Neural progenitor cell (in vitro differentiated cells): ENCODE data around the gene GALNS. TPM values are rescaled to one million over a fixed set of nuclear protein-coding genes. Genes with fewer than 3 reads are reported as not detected.

ENCODE experiments used
- DNase-seq: peaks from one replicate; pipeline ENCODE4 v3.0.0-alpha.2; 2016; ENCODE audit warnings: low spot score
- H2AFZ ChIP-seq: fragments of 200-600 bp; sonication (generic); replicated peaks from 2 replicates; pipeline ENCODE4 v1.6.1; 2016; ENCODE audit warnings: antibody characterized with exemption
- H3F3A ChIP-seq: fragments of 200-600 bp; sonication (generic); 2 replicates; pipeline ENCODE4 v1.6.1; 2016; ENCODE audit warnings: antibody characterized with exemption, low read depth
- H3K27ac ChIP-seq: fragments of 200-600 bp; sonication (generic); 2 replicates; pipeline ENCODE4 v1.5.1; 2016; ENCODE audit warnings: mild to moderate bottlenecking
- H3K27me3 ChIP-seq: fragments of 200-600 bp; sonication (generic); 2 replicates; pipeline ENCODE4 v1.6.1; 2016; ENCODE audit warnings: mild to moderate bottlenecking, moderate library complexity
- H3K36me3 ChIP-seq: fragments of 200-600 bp; sonication (generic); 2 replicates; pipeline ENCODE4 v1.5.1; 2016
- H3K4me1 ChIP-seq: fragments of 200-600 bp; sonication (generic); 2 replicates; pipeline ENCODE4 v1.6.1; 2016; ENCODE audit warnings: mixed run types
- H3K4me2 ChIP-seq: fragments of 200-600 bp; sonication (generic); 2 replicates; pipeline ENCODE4 v1.6.1; 2016
- H3K4me3 ChIP-seq: fragments of 200-600 bp; sonication (generic); 2 replicates; pipeline ENCODE4 v1.5.1; 2016
- H3K79me2 ChIP-seq: fragments of 200-600 bp; sonication (generic); 2 replicates; pipeline ENCODE4 v1.6.1; 2016; ENCODE audit warnings: low read depth
- H3K9ac ChIP-seq: fragments of 200-600 bp; sonication (generic); 2 replicates; pipeline ENCODE4 v1.6.1; 2016
- H3K9me3 ChIP-seq: fragments of 200-600 bp; sonication (generic); 2 replicates; pipeline ENCODE4 v1.5.1; 2016; ENCODE audit warnings: low read depth
- H4K20me1 ChIP-seq: fragments of 200-600 bp; sonication (generic); 2 replicates; pipeline ENCODE4 v1.6.1; 2016; ENCODE audit warnings: low read depth
- H3K27ac Mint-ChIP-seq: 3 replicates; pipeline ENCODE4 v1.8.0; 2021; ENCODE audit warnings: mixed read lengths
- H3K27me3 Mint-ChIP-seq: 2 replicates; pipeline ENCODE4 v1.8.0; 2022; ENCODE audit warnings: low read depth, mild to moderate bottlenecking, inconsistent platforms, moderate library complexity, mixed read lengths; ENCODE audit not compliant: insufficient read depth
- H3K36me3 Mint-ChIP-seq: 3 replicates; pipeline ENCODE4 v1.8.0; 2021; ENCODE audit warnings: mixed read lengths
- H3K4me1 Mint-ChIP-seq: 3 replicates; pipeline ENCODE4 v1.8.0; 2021; ENCODE audit warnings: mixed read lengths
- H3K4me3 Mint-ChIP-seq: 3 replicates; pipeline ENCODE4 v1.8.0; 2021; ENCODE audit warnings: mild to moderate bottlenecking, moderate library complexity, mixed read lengths
- H3K9me3 Mint-ChIP-seq: 3 replicates; pipeline ENCODE4 v1.8.0; 2020; ENCODE audit warnings: mixed read lengths
- EZH2 ChIP-seq: fragments of 200-600 bp; sonication (generic); IDR thresholded peaks from 2 replicates; pipeline ENCODE4 v1.6.1; 2017; ENCODE audit warnings: antibody characterized with exemption, mild to moderate bottlenecking, moderate library complexity
- EZH2phosphoT487 ChIP-seq: fragments of 200-600 bp; sonication (generic); IDR thresholded peaks from 2 replicates; pipeline ENCODE4 v1.6.1; 2017; ENCODE audit warnings: antibody characterized with exemption
- total RNA-seq: library from RNA; depleted of rRNA; stranded (reverse); fragments of >200 nt; gene quantifications from 2 replicates; pipeline ENCODE4 v1.2.3, GENCODE V29; 2015; ENCODE audit warnings: low replicate concordance
- TF ChIP-seq, protein P1 (sequence below): fragments of 200-600 bp; sonication (generic); IDR thresholded peaks from 2 replicates; pipeline ENCODE4 v1.5.1; 2017; ENCODE audit warnings: antibody characterized with exemption, mild to moderate bottlenecking

Gene GALNS
- total RNA-seq, 1 donor from 2014 or later: 5.0 TPM

DNA sequence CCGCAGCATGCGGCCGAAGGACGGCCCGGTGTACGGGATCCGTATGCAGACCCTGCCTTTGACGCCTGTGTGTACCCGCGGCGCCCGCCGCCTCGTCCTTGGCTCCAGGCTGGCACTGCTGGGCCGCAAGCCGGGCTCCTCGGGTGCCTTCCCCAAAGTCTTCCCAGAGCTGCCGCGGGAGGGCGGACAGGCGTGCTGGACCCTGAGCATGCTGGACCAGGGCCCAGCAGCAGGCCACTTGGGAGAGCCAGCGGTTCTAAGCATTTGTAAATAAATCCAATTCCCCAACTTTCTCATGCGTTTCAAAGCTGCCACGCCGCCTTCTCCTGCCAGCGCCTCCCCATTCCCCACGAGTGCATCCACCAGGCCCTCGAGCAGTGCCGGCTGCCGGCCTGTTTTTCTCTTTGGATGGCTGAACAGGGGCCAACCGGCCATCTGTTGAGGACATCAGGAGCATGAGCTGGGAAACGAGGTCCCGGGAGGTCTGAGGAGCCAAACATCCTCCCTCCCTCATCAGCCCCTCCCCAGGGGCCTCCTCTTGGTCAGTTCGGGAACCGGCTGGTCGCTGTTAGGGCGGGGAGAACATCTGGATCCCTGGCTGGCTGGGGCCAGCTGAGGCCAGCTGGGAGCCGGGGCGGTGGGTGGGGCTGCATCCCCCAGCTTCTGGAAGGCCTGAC is 30.2 kb upstream of the GALNS start:
- no peaks in the 10 kb centered on the region for H3K36me3 ChIP-seq
- H3K9me3 ChIP-seq: no peaks in the 10 kb centered on the region
- H3K9ac ChIP-seq: no peak overlapping the region
- H3K4me1 ChIP-seq: no peaks in the 10 kb centered on the region
- no peak overlapping the region for H3K27ac Mint-ChIP-seq
- no peak overlapping the region for H3K4me3 Mint-ChIP-seq
- H3K27ac ChIP-seq: no peak overlapping the region
- H2AFZ ChIP-seq: no peak overlapping the region
- H4K20me1 ChIP-seq: no peaks in the 10 kb centered on the region
- DNase-seq: no peak
- peaks cover 2% of the 10 kb centered on the region for H3K36me3 Mint-ChIP-seq
- H3K27me3 Mint-ChIP-seq: peaks cover 8% of the 10 kb centered on the region
- no peaks in the 10 kb centered on the region for H3K79me2 ChIP-seq
- H3K9me3 Mint-ChIP-seq: peaks cover 4% of the 10 kb centered on the region
- H3F3A ChIP-seq: no peaks in the 10 kb centered on the region
- H3K27me3 ChIP-seq: no peaks in the 10 kb centered on the region
- TF ChIP-seq, protein P1, sequence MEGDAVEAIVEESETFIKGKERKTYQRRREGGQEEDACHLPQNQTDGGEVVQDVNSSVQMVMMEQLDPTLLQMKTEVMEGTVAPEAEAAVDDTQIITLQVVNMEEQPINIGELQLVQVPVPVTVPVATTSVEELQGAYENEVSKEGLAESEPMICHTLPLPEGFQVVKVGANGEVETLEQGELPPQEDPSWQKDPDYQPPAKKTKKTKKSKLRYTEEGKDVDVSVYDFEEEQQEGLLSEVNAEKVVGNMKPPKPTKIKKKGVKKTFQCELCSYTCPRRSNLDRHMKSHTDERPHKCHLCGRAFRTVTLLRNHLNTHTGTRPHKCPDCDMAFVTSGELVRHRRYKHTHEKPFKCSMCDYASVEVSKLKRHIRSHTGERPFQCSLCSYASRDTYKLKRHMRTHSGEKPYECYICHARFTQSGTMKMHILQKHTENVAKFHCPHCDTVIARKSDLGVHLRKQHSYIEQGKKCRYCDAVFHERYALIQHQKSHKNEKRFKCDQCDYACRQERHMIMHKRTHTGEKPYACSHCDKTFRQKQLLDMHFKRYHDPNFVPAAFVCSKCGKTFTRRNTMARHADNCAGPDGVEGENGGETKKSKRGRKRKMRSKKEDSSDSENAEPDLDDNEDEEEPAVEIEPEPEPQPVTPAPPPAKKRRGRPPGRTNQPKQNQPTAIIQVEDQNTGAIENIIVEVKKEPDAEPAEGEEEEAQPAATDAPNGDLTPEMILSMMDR: no peak
- TF ChIP-seq EZH2phosphoT487 (no peak), EZH2 (no peak)
- peaks cover 3% of the 10 kb centered on the region for H3K4me1 Mint-ChIP-seq
- H3K4me3 ChIP-seq: no peak overlapping the region
- H3K4me2 ChIP-seq: no peak overlapping the region

GRCh38 chr16:88886420-88886844 is 29.7 kb upstream of the GALNS start:
- H3K9me3 Mint-ChIP-seq: peaks cover 4% of the 10 kb centered on the region

GRCh38 chr16:88885693-88886280 is 29.0 kb upstream of the GALNS start:
- H3F3A ChIP-seq: no peaks in the 10 kb centered on the region
- Mint-ChIP-seq H3K27me3 (peaks cover 6% of the 10 kb centered on the region), H3K36me3 (peaks cover 2% of the 10 kb centered on the region), H3K4me3 (no peak overlapping the region), H3K4me1 (peaks cover 3% of the 10 kb centered on the region), H3K9me3 (peaks cover 4% of the 10 kb centered on the region), H3K27ac (no peak overlapping the region)
- H3K36me3 ChIP-seq: no peaks in the 10 kb centered on the region
- no peak for DNase-seq
- no peaks in the 10 kb centered on the region for H3K9me3 ChIP-seq
- H3K4me2 ChIP-seq: no peak overlapping the region
- H3K4me1 ChIP-seq: peaks cover 1% of the 10 kb centered on the region
- no peaks in the 10 kb centered on the region for H3K79me2 ChIP-seq
- H3K4me3 ChIP-seq: no peak overlapping the region
- no peak overlapping the region for H3K27ac ChIP-seq
- H4K20me1 ChIP-seq: no peaks in the 10 kb centered on the region
- no peak overlapping the region for H3K9ac ChIP-seq
- no peak overlapping the region for H2AFZ ChIP-seq
- no peaks in the 10 kb centered on the region for H3K27me3 ChIP-seq
- TF ChIP-seq, protein P1: no peak
- no peak for TF ChIP-seq EZH2phosphoT487
- TF ChIP-seq EZH2: no peak

More at GRCh38 chr16:88886420-88886844, 29.7 kb upstream of the GALNS start:
- Histone ChIP-seq H3K4me1 (no peaks in the 10 kb centered on the region), H2AFZ (no peak overlapping the region), H3K27me3 (no peaks in the 10 kb centered on the region), H3K4me3 (no peak overlapping the region), H4K20me1 (no peaks in the 10 kb centered on the region), H3K4me2 (no peak overlapping the region), H3F3A (no peaks in the 10 kb centered on the region), H3K27ac (no peak overlapping the region), H3K36me3 (no peaks in the 10 kb centered on the region), H3K79me2 (no peaks in the 10 kb centered on the region), H3K9me3 (no peaks in the 10 kb centered on the region), H3K9ac (no peak overlapping the region)
- DNase-seq: no peak
- TF ChIP-seq EZH2 (no peak), EZH2phosphoT487 (no peak)
- TF ChIP-seq, protein P1: no peak
- no peak overlapping the region for H3K27ac Mint-ChIP-seq
- H3K27me3 Mint-ChIP-seq: peaks cover 8% of the 10 kb centered on the region
- H3K4me3 Mint-ChIP-seq: no peak overlapping the region
- H3K4me1 Mint-ChIP-seq: peaks cover 3% of the 10 kb centered on the region
- peaks cover 2% of the 10 kb centered on the region for H3K36me3 Mint-ChIP-seq
